K562 (cell line): ENCODE data around the gene SEMA4F. TPM values are rescaled to one million over a fixed set of nuclear protein-coding genes. Genes with fewer than 3 reads are reported as not detected.

Experiments used
- ATF1 ChIP-seq, 2 experiments: fragments of 450-650 bp in 1 of 2; IDR thresholded peaks; 2 replicates each; pipeline ENCODE4 v1.6.1; 2016; ENCODE audit warnings: missing compliant biosample characterization in 1 of 2, missing genetic modification characterization in 1 of 2
- BACH1 ChIP-seq: fragments of 200-800 bp; sonication (Bioruptor generic); IDR thresholded peaks from 2 replicates; pipeline ENCODE4 v1.6.1; 2016; ENCODE audit warnings: missing genetic modification characterization, missing compliant biosample characterization
- BDP1 ChIP-seq: IDR thresholded peaks from 3 replicates; pipeline ENCODE4 v1.6.1; 2011; ENCODE audit not compliant: insufficient read length, insufficient read depth
- FIP1L1 ChIP-seq: fragments of 200-400 bp; formaldehyde crosslinking; IDR thresholded peaks from 2 replicates; pipeline ENCODE4 v1.6.1; 2018; ENCODE audit warnings: mild to moderate bottlenecking, low read depth, low read length; ENCODE audit not compliant: poor library complexity, severe bottlenecking
- FUS ChIP-seq: fragments of 200-400 bp; formaldehyde crosslinking; optimal IDR thresholded peaks from 2 replicates; pipeline ENCODE3; 2017; ENCODE audit warnings: low read depth, low read length
- JUND ChIP-seq, 2 experiments: IDR thresholded peaks; 2 replicates in 1 of 2; 3 replicates in 1 of 2; pipeline ENCODE4 v1.6.1; 2011; ENCODE audit warnings: borderline replicate concordance in 2 of 2, low read depth in 2 of 2, low read length in 2 of 2, improper control_type of control experiment in 1 of 2, missing biosample characterization in 1 of 2, missing genetic modification characterization in 1 of 2, missing genetic modification reagents in 1 of 2
- MAZ ChIP-seq, 2 experiments: fragments of 450-650 bp in 1 of 2; sonication (generic) in 1 of 2; formaldehyde crosslinking; IDR thresholded peaks in 1 of 2; conservative IDR thresholded peaks in 1 of 2; 2 replicates each; pipeline versions ENCODE4 v1.4.0 to v1.5.0; 2020; ENCODE audit warnings: mild to moderate bottlenecking in 1 of 2, missing genetic modification reagents in 1 of 2
- NFIC ChIP-seq: fragments of 450-650 bp; IDR thresholded peaks from 2 replicates; pipeline ENCODE4 v1.6.1; 2017; ENCODE audit warnings: mild to moderate bottlenecking, inconsistent platforms
- NRF1 ChIP-seq, 2 experiments: fragments of 450-650 bp; IDR thresholded peaks in 1 of 2; conservative IDR thresholded peaks in 1 of 2; 2 replicates each; pipeline ENCODE4 v1.6.1; 2014; ENCODE audit warnings: mild to moderate bottlenecking in 2 of 2
- SMAD2 ChIP-seq: fragments of 150-350 bp; IDR thresholded peaks from 2 replicates; pipeline ENCODE4 v1.6.1; 2014; ENCODE audit warnings: low read depth, mild to moderate bottlenecking, low read length
- SMARCA5 ChIP-seq: fragments of 450-650 bp; IDR thresholded peaks from 2 replicates; pipeline ENCODE4 v1.6.1; 2016
- SRSF1 ChIP-seq: fragments of 200-400 bp; formaldehyde crosslinking; IDR thresholded peaks from 2 replicates; pipeline ENCODE4 v1.6.1; 2017; ENCODE audit warnings: mild to moderate bottlenecking, low read depth, low read length, moderate library complexity
- SRSF7 ChIP-seq: fragments of 200-400 bp; formaldehyde crosslinking; optimal IDR thresholded peaks from 2 replicates; pipeline ENCODE3; 2017; ENCODE audit warnings: mild to moderate bottlenecking, low read depth, low read length
- UBTF ChIP-seq, 2 experiments: IDR thresholded peaks; 2 replicates each; pipeline ENCODE4 v1.6.1; 2012; ENCODE audit warnings: improper control_type of control experiment in 2 of 2, low read depth in 2 of 2, low read length in 2 of 2, borderline replicate concordance in 1 of 2
- ZBTB2 ChIP-seq: fragments of 450-650 bp; IDR thresholded peaks from 2 replicates; pipeline ENCODE4 v1.6.1; 2016; ENCODE audit warnings: antibody characterized with exemption
- ZEB2 ChIP-seq: fragments of 450-650 bp; IDR thresholded peaks from 2 replicates; pipeline ENCODE4 v1.6.1; 2016
- polyA plus RNA-seq, 8 experiments: library from polyadenylated mRNA; depleted of rRNA in 4 of 8; stranded (reverse) in 5 of 8; unstranded in 3 of 8; fragments of >200 nt; fragmentation: Nextera tagmentation in 2 of 8; fragmentation: Illumina TruSeq in 1 of 8; extraction: Ambion mirVana in 2 of 8; extraction: Trizol in 1 of 8; gene quantifications; 2 replicates each; pipeline versions ENCODE4 v1.2.1 to v1.2.3, GENCODE V29; 2011 to 2014; ENCODE audit warnings: inconsistent platforms in 1 of 8, missing spikeins in 1 of 8
- total RNA-seq, 7 experiments: library from RNA; depleted of rRNA in 6 of 7; stranded (reverse); fragments of >200 nt in 6 of 7; fragmentation: Illumina TruSeq in 2 of 7; extraction: Trizol in 2 of 7; gene quantifications; 2 replicates each; pipeline versions ENCODE4 v1.2.1 to v1.2.3, GENCODE V29; 2011 to 2021; ENCODE audit warnings: low replicate concordance in 1 of 7
- TF ChIP-seq, protein P1 (sequence below), 2 experiments: fragments of 450-650 bp; conservative IDR thresholded peaks; 2 replicates each; pipeline ENCODE4 v1.6.1; 2017; ENCODE audit warnings: mild to moderate bottlenecking in 2 of 2, moderate library complexity in 2 of 2
- TF ChIP-seq, protein P2 (sequence below): sonication (generic); formaldehyde crosslinking; IDR thresholded peaks from 2 replicates; pipeline ENCODE4 v1.8.1; 2023; ENCODE audit warnings: mild to moderate bottlenecking, missing genetic modification reagents
- TF ChIP-seq, protein P3 (sequence below): fragments of 450-650 bp; IDR thresholded peaks from 2 replicates; pipeline ENCODE4 v1.6.1; 2016

SEMA4F gene
- total and polyA plus RNA-seq, 9 of the 15 experiments (the other 6 are each of a cell fraction or from before 2014, with no cell fraction given) = 0.08 to 1.6 (median 0.33) TPM

DNA sequence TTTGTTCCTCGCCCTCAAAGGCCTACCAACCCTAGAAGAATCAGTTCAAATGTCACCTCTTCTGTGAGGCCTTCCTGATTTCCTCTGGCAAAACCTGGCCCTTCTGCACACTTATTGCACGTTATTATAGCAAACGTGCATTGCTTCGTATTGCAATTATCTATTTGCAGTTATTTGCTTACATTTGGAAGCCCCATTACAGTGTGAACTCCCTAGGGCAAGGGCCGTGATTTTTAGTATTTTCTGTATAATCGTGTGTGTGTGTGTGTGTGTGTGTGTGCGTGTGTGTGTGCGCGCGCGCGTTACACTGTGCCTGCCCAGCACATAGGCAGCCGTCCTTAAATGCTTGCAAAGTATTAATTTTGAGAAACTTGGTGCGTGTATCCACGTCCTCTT, 460 bp upstream of the SEMA4F start (continued):
- no peak for TF ChIP-seq MAZ (CRISPR knock-in tag; conservative IDR thresholded peaks at IDR 0.05 in 1 of 2, IDR thresholded peaks at IDR 0.05 in 1 of 2)
- TF ChIP-seq, protein P1, sequence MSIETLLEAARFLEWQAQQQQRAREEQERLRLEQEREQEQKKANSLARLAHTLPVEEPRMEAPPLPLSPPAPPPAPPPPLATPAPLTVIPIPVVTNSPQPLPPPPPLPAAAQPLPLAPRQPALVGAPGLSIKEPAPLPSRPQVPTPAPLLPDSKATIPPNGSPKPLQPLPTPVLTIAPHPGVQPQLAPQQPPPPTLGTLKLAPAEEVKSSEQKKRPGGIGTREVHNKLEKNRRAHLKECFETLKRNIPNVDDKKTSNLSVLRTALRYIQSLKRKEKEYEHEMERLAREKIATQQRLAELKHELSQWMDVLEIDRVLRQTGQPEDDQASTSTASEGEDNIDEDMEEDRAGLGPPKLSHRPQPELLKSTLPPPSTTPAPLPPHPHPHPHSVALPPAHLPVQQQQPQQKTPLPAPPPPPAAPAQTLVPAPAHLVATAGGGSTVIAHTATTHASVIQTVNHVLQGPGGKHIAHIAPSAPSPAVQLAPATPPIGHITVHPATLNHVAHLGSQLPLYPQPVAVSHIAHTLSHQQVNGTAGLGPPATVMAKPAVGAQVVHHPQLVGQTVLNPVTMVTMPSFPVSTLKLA (conservative IDR thresholded peaks at IDR 0.05) = no peak; a peak in 1 of 4 replicates
- no peak for TF ChIP-seq NRF1 (conservative IDR thresholded peaks at IDR 0.05 in 1 of 2, IDR thresholded peaks at IDR 0.05 in 1 of 2)
- TF ChIP-seq NFIC = no peak
- TF ChIP-seq SRSF7 = no peak
- TF ChIP-seq ZBTB2 = 0 out of 2 replicates have a peak, but pooled peaks have one; percentile 48
- no peak for TF ChIP-seq FIP1L1
- TF ChIP-seq ATF1 (CRISPR knock-in tag; IDR thresholded peaks at IDR 0.05) = no peak
- peak; percentile 58 for TF ChIP-seq ATF1 (tag; IDR thresholded peaks at IDR 0.05)
- TF ChIP-seq UBTF (IDR thresholded peaks at IDR 0.05; ENCODE audit: borderline replicate concordance in 1 of 2, low read depth in 2 of 2, low read length in 2 of 2) = no peak
- TF ChIP-seq SRSF1 = no peak
- TF ChIP-seq JUND (IDR thresholded peaks at IDR 0.05; ENCODE audit: borderline replicate concordance, low read depth, low read length) = 0 out of 2 replicates have a peak, but pooled peaks have one; percentile 11
- TF ChIP-seq JUND (tag; IDR thresholded peaks at IDR 0.05; ENCODE audit: borderline replicate concordance, low read depth, low read length) = no peak
- no peak for TF ChIP-seq BACH1 (tag)
- TF ChIP-seq SMAD2 = no peak
- TF ChIP-seq, protein P2, sequence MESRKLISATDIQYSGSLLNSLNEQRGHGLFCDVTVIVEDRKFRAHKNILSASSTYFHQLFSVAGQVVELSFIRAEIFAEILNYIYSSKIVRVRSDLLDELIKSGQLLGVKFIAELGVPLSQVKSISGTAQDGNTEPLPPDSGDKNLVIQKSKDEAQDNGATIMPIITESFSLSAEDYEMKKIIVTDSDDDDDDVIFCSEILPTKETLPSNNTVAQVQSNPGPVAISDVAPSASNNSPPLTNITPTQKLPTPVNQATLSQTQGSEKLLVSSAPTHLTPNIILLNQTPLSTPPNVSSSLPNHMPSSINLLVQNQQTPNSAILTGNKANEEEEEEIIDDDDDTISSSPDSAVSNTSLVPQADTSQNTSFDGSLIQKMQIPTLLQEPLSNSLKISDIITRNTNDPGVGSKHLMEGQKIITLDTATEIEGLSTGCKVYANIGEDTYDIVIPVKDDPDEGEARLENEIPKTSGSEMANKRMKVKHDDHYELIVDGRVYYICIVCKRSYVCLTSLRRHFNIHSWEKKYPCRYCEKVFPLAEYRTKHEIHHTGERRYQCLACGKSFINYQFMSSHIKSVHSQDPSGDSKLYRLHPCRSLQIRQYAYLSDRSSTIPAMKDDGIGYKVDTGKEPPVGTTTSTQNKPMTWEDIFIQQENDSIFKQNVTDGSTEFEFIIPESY (CRISPR knock-in tag) = no peak
- TF ChIP-seq ZEB2 = peak; percentile 56; the same call in 1 of the 2 replicates
- TF ChIP-seq BDP1 = no peak
- TF ChIP-seq, protein P3, sequence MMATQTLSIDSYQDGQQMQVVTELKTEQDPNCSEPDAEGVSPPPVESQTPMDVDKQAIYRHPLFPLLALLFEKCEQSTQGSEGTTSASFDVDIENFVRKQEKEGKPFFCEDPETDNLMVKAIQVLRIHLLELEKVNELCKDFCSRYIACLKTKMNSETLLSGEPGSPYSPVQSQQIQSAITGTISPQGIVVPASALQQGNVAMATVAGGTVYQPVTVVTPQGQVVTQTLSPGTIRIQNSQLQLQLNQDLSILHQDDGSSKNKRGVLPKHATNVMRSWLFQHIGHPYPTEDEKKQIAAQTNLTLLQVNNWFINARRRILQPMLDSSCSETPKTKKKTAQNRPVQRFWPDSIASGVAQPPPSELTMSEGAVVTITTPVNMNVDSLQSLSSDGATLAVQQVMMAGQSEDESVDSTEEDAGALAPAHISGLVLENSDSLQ = no peak
- TF ChIP-seq SMARCA5 = 0 out of 2 replicates have a peak, but pooled peaks have one; percentile 22
- TF ChIP-seq FUS = no peak
